Regular cardiac myocyte (primary cell): ENCODE measurements around the gene ACAA2. TPM values are rescaled to one million over a fixed set of nuclear protein-coding genes. Genes with fewer than 3 reads are reported as not detected.

Source experiments
- total RNA-seq: library from RNA; depleted of rRNA; stranded (reverse); fragments of >200 nt; gene quantifications from 2 replicates; pipeline ENCODE4 v1.2.3, GENCODE V29; 2014

ACAA2 gene
- total RNA-seq = 40.6 and 42.4 TPM in 2 replicates

DNA sequence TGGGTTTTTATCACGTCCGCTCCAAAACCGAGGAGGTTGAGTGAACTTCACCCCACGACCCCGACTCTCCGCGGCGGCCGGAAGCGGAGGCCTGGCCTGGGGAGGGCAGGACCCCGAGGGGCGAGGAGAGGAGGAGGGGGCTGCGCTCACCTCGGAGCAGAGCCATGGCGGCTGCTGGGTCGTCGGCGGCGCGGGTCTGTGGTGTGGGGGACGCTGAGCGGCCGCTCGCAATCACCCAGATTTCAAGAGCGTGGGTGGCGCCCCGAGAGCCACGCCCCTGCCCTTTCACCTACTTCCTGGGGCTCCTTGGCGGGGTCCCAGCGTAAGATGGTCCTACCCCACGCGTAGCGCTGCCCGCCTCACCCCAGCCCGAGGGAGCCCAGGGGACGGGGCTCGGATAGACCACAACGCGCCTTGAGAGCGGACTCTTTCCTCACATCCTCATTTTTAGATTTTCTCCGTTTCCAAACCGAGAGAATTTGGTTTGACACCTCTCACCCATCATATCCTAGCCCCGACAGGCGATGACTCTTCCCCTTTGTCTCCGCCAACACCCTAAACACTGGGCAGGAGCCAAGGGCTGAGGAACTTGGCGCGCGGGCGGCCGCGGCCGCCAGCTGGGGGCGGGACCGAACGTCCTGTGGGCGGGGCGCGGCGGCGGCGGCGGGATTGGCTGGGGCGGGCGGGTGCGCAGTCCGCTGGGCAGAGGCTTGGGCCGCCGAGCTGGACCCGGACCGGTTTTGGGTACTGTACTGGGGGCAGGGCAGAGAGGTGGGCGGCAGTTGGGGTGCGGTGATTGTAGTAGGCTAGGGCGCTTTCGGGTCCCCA lies at the start of gene ACAA2:
TSS of gene ACAA2 (minus strand) at position 215 of the 828 bp plus-strand sequence. CDS start at position 166, 49 bp downstream.

